GM18951 (cell line): ENCODE measurements around the gene BORCS5.
"Not testable (repeated sequence)": the region's sequence is repeated elsewhere in the genome, so short reads cannot be mapped to it uniquely, and the experiment has no call there.

Source experiments
- POLR2A ChIP-seq: IDR thresholded peaks from 4 replicates; pipeline ENCODE4 v1.6.1; 2011; ENCODE audit warnings: mild to moderate bottlenecking; ENCODE audit not compliant: insufficient read length, insufficient read depth; ENCODE audit errors: extremely low read depth
- in situ Hi-C: fragments of 300-500 bp; cut with MboI; formaldehyde crosslinking; loops from one replicate; pipeline ENCODE4 v1.12.0; 2022; ENCODE audit warnings: low sequenced_read_pairs, mixed read lengths, inconsistent platforms; ENCODE audit not compliant: unreplicated experiment

The BORCS5 gene

GRCh38 chr12:12460935-12461922 lies 104.4 kb downstream of the BORCS5 start:
- in situ Hi-C loops, result no loop called here
- no peak for TF ChIP-seq POLR2A

- in situ Hi-C loops, result no loop called here
- TF ChIP-seq POLR2A, result no peak
These were observed 105.0 kb downstream of the BORCS5 start for GRCh38 chr12:12461923-12462315.

DNA sequence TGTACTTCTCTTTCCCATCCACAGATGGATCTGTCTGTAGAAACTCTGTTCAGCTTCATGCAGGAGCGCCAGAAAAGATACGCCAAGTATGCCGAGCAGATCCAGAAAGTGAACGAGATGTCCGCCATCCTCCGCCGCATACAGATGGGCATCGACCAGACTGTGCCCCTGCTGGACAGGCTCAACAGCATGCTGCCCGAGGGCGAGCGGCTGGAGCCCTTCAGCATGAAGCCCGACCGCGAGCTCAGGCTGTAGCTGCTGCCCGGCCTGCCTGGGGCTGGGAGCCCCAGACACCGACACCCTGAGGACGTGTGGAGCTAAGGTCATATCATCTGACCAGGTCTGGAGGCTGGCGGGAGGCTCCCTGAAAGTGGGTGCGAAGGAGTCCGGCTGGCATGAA lies 108.6 kb downstream of the BORCS5 start:
- no peak for TF ChIP-seq POLR2A
- in situ Hi-C loops, result no loop called here

- in situ Hi-C loops, result no loop called here
These were observed 109.3 kb downstream of the BORCS5 start for GRCh38 chr12:12466157-12466556.

DNA sequence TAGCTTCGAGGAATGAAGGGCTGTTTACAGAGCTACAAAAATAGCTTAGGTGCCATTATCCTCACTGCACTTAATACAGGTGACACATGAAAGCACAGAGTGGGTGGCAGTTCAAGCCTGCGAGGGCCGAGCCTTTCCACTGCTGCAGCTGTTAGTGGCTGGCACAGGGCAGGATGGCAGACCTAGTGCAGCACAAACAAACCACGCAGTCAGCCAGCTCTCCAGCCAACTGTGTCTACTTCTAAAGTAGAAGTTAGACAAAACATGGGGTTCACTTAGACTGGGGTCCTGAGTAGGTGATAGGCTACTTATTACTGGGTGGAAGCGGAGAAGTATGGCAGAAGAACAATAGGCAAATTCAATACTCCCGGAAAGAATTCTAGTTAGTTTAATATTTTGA lies 110.4 kb downstream of the BORCS5 start:
- TF ChIP-seq POLR2A, result no peak
- in situ Hi-C loops, result no loop called here

More at GRCh38 chr12:12466157-12466556, 109.3 kb downstream of the BORCS5 start:
- no peak for TF ChIP-seq POLR2A

DNA sequence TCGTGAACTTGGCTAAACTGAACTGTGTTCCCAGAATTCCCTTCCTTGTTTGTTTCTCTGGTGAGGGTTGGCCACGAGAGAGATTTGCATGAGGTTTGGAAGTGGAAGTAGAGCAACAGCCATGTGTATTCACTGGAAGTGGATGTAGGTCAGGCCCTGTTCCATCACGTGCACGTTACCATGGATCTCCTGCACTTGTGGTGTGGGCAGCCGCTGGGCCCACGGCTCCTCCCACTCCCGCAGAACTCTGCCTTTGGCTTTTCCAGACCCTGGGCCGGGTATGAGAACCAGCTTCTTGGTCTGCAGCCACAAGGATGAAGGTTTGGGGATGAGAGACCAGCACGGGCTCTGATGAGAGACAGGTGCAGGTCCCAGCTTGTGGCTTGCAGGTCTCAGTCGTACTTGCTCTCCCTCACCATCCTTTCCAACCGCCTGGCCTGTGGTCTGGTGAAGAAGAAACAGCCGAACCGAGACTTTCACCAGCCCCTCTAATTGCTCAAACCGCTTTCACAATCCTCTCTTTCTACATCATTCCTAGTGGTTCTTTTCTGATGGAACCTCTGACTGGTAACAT lies 110.9 kb downstream of the BORCS5 start:
- no peak for TF ChIP-seq POLR2A
- in situ Hi-C loops, result no loop called here

DNA sequence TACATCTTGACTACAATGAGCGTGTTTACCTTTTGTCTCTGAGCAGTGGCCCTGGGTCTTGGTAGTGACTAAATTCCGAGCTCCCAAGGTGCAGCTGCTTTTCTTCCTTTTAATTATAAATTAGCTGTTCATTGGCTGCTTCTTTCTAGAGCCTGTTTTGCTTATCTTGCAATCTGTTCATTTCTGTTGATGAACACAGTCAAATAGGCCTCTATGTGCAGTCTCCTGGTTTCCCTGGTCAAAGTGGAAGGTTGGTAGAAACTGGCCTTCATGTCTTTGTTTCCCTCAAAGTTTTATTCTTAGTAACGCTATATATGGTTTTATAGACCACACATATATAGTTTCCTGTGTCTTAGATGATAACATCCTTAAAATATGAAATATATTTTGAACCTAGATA lies 111.7 kb downstream of the BORCS5 start:
- no peak for TF ChIP-seq POLR2A
- in situ Hi-C loops, result no loop called here

- in situ Hi-C loops, result no loop called here
- no peak for TF ChIP-seq POLR2A
These were observed 112.5 kb downstream of the BORCS5 start for GRCh38 chr12:12469386-12469785.

- in situ Hi-C loops, result no loop called here
- no peak for TF ChIP-seq POLR2A
These were observed 114.0 kb downstream of the BORCS5 start for GRCh38 chr12:12470751-12471306.

DNA sequence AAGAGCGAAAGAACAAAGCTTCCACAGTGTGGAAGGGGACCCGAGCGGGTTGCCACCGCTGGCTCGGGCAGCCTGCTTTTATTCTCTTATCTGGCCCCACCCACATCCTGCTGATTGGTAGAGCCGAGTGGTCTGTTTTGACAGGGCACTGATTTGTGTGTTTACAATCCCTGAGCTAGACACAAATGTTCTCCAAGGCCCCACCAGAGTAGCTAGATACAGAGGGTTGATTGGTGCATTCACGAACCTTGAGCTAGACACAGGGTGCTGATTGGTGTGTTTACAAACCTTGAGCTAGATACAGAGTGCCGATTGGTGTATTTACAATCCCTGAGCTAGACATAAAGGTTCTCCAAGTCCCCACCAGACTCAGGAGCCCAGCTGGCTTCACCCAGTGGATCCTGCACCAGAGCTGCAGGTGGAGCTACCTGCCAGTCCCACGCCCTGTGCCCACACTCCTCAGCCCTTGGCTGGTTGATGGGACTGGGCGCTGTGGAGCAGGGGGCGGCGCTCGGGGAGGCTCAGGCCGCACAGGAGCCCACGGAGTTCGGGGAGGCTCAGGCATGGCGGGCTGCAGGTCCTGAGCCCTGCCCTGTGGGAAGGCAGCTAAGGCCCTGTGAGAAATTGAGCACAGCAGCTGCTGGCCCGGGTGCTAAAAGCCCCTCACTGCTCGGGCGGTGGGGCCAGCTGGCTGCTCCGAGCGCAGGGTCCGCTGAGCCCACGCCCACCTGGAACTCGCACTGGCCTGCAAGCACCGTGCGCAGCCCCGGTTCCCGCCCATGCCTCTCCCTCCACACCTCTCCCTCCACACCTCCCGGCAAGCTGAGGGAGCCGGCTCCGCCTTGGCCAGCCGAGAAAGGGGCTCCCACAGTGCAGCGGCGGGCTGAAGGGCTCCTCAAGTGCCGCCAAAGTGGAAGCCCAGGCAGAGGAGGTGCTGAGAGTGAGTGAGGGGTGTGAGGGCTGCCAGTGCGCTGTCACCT lies 115.4 kb downstream of the BORCS5 start:
- in situ Hi-C loops, result not testable (repeated sequence)

DNA sequence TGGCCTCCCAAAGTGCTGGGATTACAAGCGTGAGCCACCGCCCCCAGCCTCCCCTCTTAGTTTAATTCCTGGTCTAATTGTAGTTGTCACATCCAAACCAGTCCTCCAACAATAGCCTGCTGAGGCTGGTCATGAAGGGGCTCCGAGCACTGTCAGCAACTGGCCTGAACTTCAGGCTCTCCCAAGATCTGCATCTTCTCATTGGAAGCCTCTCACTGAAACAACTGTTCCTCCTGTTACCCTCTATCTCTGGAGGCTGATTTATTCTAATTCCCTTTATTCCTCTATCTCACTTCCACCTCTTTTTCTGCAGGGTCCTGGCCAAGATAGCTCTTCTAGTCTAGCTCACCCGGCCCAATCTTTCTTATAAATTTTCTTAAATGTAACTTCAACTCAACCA lies 116.3 kb downstream of the BORCS5 start:
- in situ Hi-C loops, result no loop called here
- no peak for TF ChIP-seq POLR2A

DNA sequence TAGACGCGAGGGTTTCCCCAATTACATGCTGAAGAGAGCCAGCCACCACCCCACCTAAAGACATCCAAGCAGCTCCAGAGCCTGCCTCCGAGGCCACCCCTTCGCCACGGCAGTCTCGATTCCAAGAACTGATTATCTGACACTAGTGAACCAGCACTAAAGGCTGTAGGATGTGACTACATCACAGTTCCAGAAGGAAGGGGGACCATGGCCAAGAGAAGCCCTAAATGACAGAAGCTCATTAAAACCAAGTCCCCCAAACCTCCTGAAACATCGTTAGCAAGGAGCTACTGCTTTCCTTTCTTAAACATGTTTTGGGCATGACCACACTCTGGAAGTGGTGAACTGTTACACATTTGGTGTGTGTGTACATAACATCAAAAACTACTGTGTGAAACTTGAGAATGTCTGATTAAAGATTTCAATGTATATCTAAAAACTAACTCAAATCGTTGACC lies 117.6 kb downstream of the BORCS5 start:
- in situ Hi-C loops, result no loop called here
- TF ChIP-seq POLR2A, result no peak
